22Rv1 (cell line): ENCODE results near the gene AXIN1.

ENCODE experiments used
- ZFX ChIP-seq: fragments of 450-650 bp; IDR thresholded peaks from 2 replicates; pipeline ENCODE4 v1.6.1; 2017; ENCODE audit warnings: antibody characterized with exemption, borderline replicate concordance
- TF ChIP-seq, protein P1 (sequence below): fragments of 450-650 bp; IDR thresholded peaks from 2 replicates; pipeline ENCODE4 v1.5.1; 2017; ENCODE audit warnings: mild to moderate bottlenecking

- TF ChIP-seq, protein P1, sequence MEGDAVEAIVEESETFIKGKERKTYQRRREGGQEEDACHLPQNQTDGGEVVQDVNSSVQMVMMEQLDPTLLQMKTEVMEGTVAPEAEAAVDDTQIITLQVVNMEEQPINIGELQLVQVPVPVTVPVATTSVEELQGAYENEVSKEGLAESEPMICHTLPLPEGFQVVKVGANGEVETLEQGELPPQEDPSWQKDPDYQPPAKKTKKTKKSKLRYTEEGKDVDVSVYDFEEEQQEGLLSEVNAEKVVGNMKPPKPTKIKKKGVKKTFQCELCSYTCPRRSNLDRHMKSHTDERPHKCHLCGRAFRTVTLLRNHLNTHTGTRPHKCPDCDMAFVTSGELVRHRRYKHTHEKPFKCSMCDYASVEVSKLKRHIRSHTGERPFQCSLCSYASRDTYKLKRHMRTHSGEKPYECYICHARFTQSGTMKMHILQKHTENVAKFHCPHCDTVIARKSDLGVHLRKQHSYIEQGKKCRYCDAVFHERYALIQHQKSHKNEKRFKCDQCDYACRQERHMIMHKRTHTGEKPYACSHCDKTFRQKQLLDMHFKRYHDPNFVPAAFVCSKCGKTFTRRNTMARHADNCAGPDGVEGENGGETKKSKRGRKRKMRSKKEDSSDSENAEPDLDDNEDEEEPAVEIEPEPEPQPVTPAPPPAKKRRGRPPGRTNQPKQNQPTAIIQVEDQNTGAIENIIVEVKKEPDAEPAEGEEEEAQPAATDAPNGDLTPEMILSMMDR, result no peak
- TF ChIP-seq ZFX, result no peak
Measured at GRCh38 chr16:359871-360697, 7.6 kb upstream of the AXIN1 start.
